ENCODE data around the gene NIPBL. TPM values are rescaled to one million over a fixed set of nuclear protein-coding genes. Genes with fewer than 3 reads are reported as not detected.

Gene NIPBL
- total RNA-seq, 2 experiments from 2014 or later = 108 to 120 TPM

DNA sequence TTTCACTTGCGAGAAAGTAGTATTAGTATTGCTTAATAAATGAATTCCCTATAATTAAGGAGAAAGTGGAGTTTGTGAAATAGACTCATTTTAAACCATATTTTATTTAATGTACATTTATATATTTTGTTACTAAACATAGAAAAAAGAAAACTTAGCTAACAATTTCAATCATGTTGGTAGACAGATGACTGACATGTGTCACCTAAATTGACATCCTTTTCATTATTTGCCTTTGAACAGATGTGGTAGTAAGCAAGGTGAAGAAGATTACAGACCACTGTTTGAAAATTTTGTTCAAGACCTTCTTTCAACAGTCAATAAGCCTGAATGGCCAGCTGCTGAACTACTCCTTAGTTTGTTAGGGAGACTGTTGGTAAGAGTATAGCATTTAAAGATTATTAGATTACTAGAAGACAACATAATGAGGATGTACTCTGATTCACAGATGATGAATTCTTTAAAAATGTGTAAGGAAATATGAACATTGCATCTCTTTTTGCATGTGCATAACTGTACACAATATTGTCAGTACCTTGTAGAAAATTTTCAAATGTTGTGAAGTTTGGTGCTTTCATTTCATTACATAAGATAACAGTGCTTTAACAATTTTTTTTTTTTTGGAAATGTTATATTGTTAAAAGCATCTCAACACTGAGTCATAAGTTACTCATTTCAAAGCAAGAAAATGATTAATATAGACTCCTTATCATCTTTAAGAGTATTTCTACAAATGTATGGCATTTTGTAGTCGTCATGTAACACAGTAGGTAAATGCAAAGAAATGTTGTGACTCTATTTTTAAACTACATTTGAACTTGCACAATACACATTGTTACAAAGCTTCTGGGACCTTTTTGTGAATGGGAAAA lies 139.5 kb downstream of the NIPBL start:
- Mint-ChIP-seq H3K36me3 (ENCODE audit: low read depth) (peaks cover 70% of the 10 kb centered on the region), H3K27ac (no peak overlapping the region), H3K4me1 (ENCODE audit: low read depth) (no peaks in the 10 kb centered on the region), H3K4me3 (no peak overlapping the region), H3K9me3 (no peaks in the 10 kb centered on the region), H3K27me3 (no peaks in the 10 kb centered on the region)
- DNase-seq = no peak
- intact Hi-C loops (cut with DNase I, micrococcal nuclease) = no loop called here
- POLR2A ChIA-PET = no interaction called here
- peaks cover 63% of the 10 kb centered on the region for H3K36me3 ChIP-seq (ENCODE audit: insufficient read depth, low read length)
- H3K4me3 ChIP-seq (ENCODE audit: low read length) = no peak overlapping the region
- no peaks in the 10 kb centered on the region for H3K9me3 ChIP-seq (ENCODE audit: control insufficient read depth in 1 of 2, insufficient read depth in 1 of 2, low read length in 2 of 2)
- H3K4me1 ChIP-seq (ENCODE audit: insufficient read depth, low read length) = no peaks in the 10 kb centered on the region
- no peak for ATAC-seq (ENCODE audit: poor library complexity)
- H3K27me3 ChIP-seq (ENCODE audit: control insufficient read depth in 1 of 2, insufficient read depth in 2 of 2, low read length in 2 of 2) = no peaks in the 10 kb centered on the region
- CTCF ChIA-PET = no interaction called here
- TF ChIP-seq, protein P1, sequence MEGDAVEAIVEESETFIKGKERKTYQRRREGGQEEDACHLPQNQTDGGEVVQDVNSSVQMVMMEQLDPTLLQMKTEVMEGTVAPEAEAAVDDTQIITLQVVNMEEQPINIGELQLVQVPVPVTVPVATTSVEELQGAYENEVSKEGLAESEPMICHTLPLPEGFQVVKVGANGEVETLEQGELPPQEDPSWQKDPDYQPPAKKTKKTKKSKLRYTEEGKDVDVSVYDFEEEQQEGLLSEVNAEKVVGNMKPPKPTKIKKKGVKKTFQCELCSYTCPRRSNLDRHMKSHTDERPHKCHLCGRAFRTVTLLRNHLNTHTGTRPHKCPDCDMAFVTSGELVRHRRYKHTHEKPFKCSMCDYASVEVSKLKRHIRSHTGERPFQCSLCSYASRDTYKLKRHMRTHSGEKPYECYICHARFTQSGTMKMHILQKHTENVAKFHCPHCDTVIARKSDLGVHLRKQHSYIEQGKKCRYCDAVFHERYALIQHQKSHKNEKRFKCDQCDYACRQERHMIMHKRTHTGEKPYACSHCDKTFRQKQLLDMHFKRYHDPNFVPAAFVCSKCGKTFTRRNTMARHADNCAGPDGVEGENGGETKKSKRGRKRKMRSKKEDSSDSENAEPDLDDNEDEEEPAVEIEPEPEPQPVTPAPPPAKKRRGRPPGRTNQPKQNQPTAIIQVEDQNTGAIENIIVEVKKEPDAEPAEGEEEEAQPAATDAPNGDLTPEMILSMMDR (IDR thresholded peaks at IDR 0.05) = no peak
- no peak overlapping the region for H3K27ac ChIP-seq (ENCODE audit: low read depth in 1 of 2, low read length in 2 of 2)

DNA sequence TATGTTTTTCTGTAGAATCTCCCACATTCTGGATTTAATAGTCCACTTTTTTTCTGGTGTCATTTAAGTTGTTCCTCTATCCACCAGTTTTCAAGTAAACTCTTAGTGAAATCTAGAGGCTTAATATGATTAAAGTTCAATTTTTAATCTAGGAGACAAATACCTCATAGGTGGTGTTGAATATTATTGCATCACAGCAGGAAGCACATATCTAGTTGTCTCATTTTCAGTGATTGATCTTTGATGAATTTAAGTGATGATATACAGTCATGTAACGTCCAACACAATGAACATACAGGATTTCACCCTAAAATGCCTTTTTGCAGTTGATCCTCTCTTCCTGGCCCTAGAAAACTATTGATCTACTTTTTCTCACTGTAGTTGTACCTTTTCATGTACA lies 152.3 kb downstream of the NIPBL start:
- peaks cover 70% of the 10 kb centered on the region for H3K36me3 ChIP-seq (ENCODE audit: insufficient read depth, low read length)
- TF ChIP-seq, protein P1 (IDR thresholded peaks at IDR 0.05) = no peak
- Mint-ChIP-seq H3K27ac (no peak overlapping the region), H3K36me3 (ENCODE audit: low read depth) (peaks cover 84% of the 10 kb centered on the region), H3K27me3 (no peaks in the 10 kb centered on the region), H3K9me3 (no peaks in the 10 kb centered on the region), H3K4me1 (ENCODE audit: low read depth) (peaks cover 13% of the 10 kb centered on the region), H3K4me3 (no peak overlapping the region)
- no peak for ATAC-seq (ENCODE audit: poor library complexity)
- intact Hi-C loops (cut with DNase I, micrococcal nuclease) = loop anchor here in 1 of 2 experiments (10.0 kb wide), 1 partner anchor 296 kb away; no protein-coding TSS in a partner anchor
- H3K4me1 ChIP-seq (ENCODE audit: insufficient read depth, low read length) = no peaks in the 10 kb centered on the region
- ChIA-PET CTCF (interaction anchor here (0.9 kb wide), 1 partner anchor 26 kb away, joined by 4 read pairs; no protein-coding TSS in a partner anchor), POLR2A (no interaction called here)
- no peak for DNase-seq
- H3K27me3 ChIP-seq (ENCODE audit: control insufficient read depth in 1 of 2, insufficient read depth in 2 of 2, low read length in 2 of 2) = no peaks in the 10 kb centered on the region
- H3K9me3 ChIP-seq (ENCODE audit: control insufficient read depth in 1 of 2, insufficient read depth in 1 of 2, low read length in 2 of 2) = no peaks in the 10 kb centered on the region
- H3K27ac ChIP-seq (ENCODE audit: low read depth in 1 of 2, low read length in 2 of 2) = no peak overlapping the region
- H3K4me3 ChIP-seq (ENCODE audit: low read length) = no peak overlapping the region

DNA sequence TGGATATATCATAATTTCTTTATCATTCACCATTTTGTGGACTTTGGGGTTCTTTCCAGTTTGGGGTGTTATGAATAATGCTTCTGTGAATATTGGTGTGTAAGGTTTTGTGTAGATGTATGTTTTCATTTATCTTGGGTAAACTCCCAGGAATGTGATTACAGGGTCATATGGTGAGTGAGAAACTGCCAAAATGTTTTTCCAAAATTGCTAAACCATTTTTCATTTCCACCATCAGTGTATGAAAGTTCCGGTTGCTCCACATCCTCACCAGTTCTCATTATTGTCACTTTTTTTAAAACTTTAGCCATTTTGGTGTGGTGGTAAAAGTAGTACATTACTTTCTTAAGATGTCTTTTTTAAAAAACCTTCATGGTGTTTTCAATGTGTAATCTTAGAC lies 152.9 kb downstream of the NIPBL start:
- POLR2A ChIA-PET = interaction anchor here (0.7 kb wide), 1 partner anchor 11 kb away, joined by 3 read pairs; no protein-coding TSS in a partner anchor
- no peak for DNase-seq
- Histone ChIP-seq H3K27ac (ENCODE audit: low read depth in 1 of 2, low read length in 2 of 2) (no peak overlapping the region), H3K4me3 (ENCODE audit: low read length) (no peak overlapping the region), H3K36me3 (ENCODE audit: insufficient read depth, low read length) (peaks cover 65% of the 10 kb centered on the region), H3K9me3 (ENCODE audit: control insufficient read depth in 1 of 2, insufficient read depth in 1 of 2, low read length in 2 of 2) (no peaks in the 10 kb centered on the region), H3K27me3 (ENCODE audit: control insufficient read depth in 1 of 2, insufficient read depth in 2 of 2, low read length in 2 of 2) (no peaks in the 10 kb centered on the region), H3K4me1 (ENCODE audit: insufficient read depth, low read length) (no peaks in the 10 kb centered on the region)
- no peak for ATAC-seq (ENCODE audit: poor library complexity)
- H3K9me3 Mint-ChIP-seq = no peaks in the 10 kb centered on the region
- H3K27me3 Mint-ChIP-seq = no peaks in the 10 kb centered on the region
- CTCF ChIA-PET = no interaction called here
- TF ChIP-seq, protein P1 (IDR thresholded peaks at IDR 0.05) = no peak
- intact Hi-C loops (cut with DNase I, micrococcal nuclease) = loop anchor here in 1 of 2 experiments (10.0 kb wide), 1 partner anchor 295 kb away; no protein-coding TSS in a partner anchor
- peaks cover 85% of the 10 kb centered on the region for H3K36me3 Mint-ChIP-seq (ENCODE audit: low read depth)
- peaks cover 13% of the 10 kb centered on the region for H3K4me1 Mint-ChIP-seq (ENCODE audit: low read depth)
- no peak overlapping the region for H3K27ac Mint-ChIP-seq
- no peak overlapping the region for H3K4me3 Mint-ChIP-seq
